CD4-positive, alpha-beta T cell treated with Interleukin-6 for 4 hours (primary cell): ENCODE results near the gene PBX3.
"Not testable (repeated sequence)": the region's sequence is repeated elsewhere in the genome, so short reads cannot be mapped to it uniquely, and the experiment has no call there.

ENCODE experiments used
- DNase-seq: peaks from one replicate; pipeline ENCODE4 v3.0.0-alpha.2; 2020; ENCODE audit warnings: mixed read lengths

The PBX3 gene

GRCh38 chr9:125778538-125779219, 31.5 kb downstream of the PBX3 start:
- DNase-seq, result not testable (repeated sequence)

GRCh38 chr9:125779220-125779565, 32.0 kb downstream of the PBX3 start:
- not testable (repeated sequence) for DNase-seq

DNA sequence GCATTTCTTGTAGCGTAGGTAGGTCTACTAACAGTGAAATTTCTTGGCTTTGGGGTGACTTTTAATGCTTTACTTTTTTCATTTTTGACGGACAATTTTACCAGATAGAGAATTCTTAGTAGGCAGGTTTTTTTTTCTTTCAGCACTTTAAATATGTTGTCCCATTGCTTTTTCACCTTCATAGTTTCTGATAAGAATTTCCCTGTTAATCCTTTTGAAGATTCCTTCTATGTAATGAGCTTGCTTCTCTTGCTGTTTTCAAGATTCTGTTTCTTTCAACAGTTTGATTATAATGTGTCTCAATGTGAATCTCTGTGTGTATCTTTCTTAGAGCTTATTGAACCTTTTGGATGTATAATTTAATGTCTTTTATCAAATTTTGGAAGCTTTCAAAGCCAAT, 35.5 kb downstream of the PBX3 start:
- DNase-seq, result no peak

DNA sequence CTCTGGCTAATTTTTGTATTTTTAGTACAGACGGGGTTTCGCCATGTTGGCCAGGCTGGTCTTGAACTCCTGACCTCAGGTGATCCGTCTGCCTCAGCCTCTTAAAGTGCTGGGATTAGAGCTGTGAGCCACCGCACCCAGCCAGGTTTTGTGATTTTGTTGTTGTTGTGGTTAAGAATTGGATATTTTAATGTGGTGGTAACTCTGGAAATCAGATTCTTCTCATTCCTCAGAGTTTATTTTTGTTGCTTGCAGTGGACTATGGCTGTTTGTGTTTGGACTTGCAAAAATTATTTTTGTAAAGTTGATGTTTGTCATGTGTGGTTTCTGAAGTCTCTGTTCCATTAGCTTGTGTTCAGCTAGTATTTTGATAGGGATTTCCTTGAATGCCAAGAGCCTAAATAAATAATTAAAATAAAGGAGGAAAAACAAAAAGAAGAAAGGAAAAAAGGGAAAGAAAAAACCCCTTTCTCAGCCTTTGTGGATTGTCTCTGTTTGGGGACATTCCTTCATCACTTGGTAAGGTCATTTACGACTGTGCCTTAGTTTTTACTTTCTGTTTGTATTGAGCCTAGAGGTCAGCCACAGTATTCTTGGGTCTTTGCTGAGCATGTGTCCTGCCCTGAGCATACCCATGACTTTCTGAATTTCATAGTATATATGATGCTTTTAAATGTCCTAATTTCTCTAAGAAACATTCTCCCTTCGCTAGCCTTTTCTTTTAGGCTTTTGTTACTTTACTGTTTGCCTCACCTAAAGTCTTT, 37.3 kb downstream of the PBX3 start:
- no peak for DNase-seq

DNA sequence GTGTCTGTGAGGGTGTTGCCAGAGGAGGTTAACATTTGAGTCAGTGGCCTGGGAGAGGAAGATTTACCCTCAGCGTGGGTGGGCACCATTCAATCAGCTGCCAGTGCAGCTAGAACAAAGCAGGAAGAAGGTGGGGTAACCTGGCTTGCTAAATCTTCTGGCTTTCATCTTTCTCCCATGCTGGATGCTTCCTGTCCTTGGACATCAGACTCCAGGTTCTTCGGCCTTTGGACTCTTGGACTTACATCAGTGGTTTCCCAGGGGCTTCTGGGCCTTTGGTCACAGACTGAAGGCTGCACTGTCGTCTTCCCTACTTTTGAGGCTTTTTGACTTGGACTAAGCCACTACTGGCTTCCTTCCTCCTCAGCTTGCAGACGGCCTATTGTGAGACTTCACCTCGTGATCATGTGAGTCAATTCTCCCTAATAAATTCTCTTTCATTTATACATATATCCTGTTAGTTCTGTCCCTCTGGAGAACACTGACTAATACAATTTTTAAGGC, 38.1 kb downstream of the PBX3 start:
- DNase-seq, result peak; percentile 3

- no peak for DNase-seq
These were observed 40.5 kb downstream of the PBX3 start for GRCh38 chr9:125787715-125788114.

GRCh38 chr9:125789196-125789595, 42.0 kb downstream of the PBX3 start:
- no peak for DNase-seq

- DNase-seq, result no peak
These were observed 47.5 kb downstream of the PBX3 start for GRCh38 chr9:125794708-125795107.

DNA sequence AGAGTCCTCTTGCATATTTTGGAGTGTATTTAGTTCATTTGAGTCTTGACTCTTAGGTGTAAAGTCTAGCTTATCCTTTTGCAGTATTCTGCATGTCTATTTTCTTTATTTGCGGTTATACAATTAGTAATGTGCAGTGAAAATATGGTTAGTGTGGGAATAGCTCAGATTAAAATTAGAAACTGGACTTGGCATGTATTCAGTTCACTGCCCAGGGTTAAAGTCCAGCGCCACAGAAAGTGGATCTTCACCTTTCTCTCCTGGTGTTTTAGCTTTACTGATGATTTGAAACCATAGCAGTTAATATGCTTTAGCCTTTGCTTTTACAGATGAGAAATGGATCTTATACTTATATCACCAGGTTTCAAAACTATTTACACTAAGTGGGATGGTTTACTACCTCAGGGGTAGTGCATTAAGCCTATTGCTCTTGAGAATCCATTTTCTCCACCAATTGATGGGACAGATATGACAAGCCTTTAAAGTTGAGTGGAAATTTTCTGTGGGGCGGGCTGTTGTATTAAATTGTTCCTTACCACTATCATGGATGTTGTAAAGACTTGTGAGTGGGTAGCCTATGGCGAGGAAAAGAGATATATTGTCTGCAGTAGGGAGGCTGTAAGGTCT, 48.9 kb downstream of the PBX3 start:
- no peak for DNase-seq

GRCh38 chr9:125797930-125798329, 50.8 kb downstream of the PBX3 start:
- no peak for DNase-seq

GRCh38 chr9:125803526-125803925, 56.4 kb downstream of the PBX3 start:
- DNase-seq, result no peak

DNA sequence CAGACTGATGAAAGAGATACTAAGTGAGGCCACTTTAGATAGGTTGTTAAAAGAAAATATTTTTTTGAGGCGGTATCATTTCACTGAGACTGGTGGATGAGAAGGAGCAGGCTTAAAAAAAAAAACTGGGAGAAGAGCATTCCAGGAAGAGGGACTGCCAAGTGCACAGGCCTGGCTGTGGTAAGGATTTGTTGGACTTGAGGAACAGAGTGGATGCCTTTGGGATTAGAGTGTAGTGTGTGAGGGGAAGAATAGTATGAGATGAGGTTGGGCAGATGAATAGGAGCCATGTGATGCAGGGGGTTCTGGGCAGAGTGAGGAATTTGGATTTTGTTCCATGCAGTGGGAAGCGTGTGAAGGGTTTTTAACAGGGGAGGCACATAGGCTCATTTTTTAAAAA, 57.9 kb downstream of the PBX3 start:
- no peak for DNase-seq

DNA sequence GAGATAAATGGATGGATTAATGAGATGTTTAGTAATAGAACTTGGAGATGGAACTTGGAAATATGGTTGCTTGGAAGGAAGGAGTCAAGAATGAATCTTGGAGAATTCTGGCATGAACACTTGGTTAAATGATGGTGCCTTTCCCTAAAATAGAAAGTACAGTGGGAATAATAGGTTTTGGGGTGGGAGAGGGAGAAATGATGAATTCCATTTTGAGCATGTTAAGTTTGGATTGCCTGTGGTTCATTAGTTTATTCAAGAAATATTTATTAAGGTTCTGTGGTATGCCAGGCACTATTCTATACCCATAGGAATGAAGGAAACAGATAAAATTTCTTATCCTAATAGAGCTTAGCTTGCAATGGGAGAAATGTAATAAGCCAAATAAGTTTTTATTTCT, 58.4 kb downstream of the PBX3 start:
- no peak for DNase-seq

GRCh38 chr9:125807079-125807478, 59.9 kb downstream of the PBX3 start:
- no peak for DNase-seq

- no peak for DNase-seq
These were observed 63.0 kb downstream of the PBX3 start for GRCh38 chr9:125810161-125810560.

DNA sequence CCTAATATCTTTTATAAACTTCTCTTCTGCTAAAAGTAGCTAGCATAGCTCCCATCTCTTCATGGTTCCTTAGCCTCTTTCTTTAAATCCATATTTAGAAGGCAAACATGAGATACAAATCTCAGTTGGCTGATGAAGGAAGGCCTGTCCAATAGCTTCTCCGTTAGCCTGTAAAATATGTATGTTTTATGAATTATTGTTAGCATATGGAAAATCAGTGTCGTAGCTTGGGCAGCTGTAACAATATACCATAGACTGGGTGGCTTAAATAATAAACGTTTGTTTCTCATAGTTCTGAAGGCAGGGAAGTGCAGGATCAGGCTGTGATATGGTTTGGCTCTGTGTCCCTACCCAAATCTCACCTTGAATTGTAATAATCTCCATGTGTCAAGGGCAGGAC, 63.8 kb downstream of the PBX3 start:
- no peak for DNase-seq

DNA sequence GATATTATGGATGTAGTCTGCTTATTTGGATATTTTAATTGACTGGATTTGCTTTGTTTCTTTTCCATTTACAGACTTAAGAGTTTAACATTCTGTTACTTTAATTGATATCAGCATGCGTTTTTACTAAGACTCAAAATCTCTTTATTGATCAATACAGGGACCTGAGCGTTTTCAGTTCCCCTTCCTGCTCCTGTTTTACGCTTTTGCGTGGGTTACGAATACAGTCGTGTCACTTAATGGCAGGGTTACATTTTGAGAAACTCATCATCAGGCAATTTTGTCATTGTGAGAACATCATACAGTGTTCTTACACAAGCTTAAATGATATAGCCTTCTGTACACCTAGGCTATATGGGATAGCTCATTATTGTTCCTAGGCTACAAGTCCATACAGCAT, 65.2 kb downstream of the PBX3 start:
- no peak for DNase-seq

DNA sequence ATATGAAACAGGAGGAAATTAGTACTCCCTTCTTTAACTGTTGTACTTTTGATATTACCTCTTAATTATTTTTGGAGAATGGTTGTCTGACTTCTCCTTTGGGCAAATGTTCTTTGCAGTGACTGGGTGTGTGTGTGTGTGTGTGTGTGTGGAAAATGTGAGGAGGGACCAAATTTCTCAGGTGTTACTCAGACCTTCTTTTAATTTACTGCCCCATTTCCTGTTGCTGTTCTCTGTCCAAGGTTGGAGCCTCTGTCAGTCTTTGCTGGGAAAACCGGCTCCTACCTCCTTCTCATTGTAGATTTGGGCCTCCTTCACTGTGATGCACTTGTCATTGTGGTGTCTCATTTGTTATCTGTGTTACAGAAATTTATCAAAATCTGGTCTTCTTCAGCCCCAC, 68.4 kb downstream of the PBX3 start:
- no peak for DNase-seq

DNA sequence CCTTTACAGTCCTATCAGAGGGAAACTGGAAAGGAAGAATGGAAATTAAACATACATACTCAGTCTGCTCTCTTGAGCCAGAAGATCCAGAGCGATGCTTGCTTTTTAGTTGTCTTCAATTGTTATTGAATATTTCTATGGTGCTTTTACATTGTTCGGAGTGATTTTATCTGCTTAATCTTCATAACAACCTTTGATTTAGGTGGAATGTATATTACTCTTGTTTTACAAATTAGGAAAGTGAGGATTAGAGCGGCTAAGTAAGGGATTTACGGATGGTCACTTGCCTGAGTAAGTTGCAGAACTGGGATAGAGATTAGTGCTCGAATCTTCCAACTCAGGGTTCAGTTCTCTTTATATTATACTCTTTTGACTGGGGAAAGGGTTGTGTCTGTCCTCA, 69.1 kb downstream of the PBX3 start:
- no peak for DNase-seq

DNA sequence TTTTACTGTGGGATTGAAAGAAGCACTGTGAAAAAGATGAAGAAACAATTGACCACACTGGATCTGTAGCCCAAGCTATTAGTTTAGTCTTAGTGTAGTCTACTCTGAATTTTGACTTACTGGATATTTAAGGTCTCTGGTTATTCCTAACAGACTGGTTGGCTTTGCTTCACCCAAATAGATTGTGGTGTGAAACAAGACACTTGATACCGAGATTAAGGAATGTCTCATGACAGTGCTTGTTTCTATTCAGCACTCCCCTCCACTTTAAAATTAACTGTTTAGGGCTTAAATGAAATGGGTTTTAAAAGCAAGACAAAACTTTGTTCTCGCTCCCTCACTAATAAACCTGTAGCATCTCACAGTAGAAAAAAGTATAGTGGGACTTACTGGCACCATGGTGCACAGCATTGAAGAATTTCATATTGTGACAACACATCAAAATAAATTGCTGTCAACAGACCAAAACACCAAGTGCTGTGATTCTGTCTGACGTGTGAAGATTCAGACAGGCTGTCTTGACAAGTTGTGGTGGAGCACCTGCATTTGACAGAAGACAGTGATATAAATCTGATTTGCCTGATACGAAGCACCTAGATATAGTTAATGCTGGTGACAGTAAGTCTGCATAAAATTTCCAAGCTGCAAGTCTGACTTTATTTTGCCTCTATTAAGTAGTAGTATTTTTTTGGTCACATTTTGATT, 73.1 kb downstream of the PBX3 start:
- DNase-seq, result no peak

DNA sequence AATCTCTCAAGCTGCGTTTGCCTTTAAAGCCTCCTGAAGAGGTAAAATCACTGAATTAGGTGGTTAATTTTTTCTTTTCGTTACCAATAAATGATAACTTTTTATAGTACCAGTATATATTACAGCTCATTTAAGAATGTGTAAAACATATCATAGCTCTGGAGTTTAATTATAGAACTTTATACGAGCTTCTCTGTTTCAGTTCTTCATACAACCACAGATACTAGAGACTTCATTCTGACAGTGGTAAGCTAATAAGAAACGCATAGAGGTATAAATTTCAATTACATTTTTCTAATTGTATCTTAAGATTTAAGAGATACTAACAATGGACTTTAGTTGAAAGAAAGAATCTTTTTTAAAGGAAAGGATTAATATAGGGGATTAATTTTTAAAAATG, 73.9 kb downstream of the PBX3 start:
- no peak for DNase-seq

GRCh38 chr9:125822160-125822559, 75.0 kb downstream of the PBX3 start:
- DNase-seq, result no peak

DNA sequence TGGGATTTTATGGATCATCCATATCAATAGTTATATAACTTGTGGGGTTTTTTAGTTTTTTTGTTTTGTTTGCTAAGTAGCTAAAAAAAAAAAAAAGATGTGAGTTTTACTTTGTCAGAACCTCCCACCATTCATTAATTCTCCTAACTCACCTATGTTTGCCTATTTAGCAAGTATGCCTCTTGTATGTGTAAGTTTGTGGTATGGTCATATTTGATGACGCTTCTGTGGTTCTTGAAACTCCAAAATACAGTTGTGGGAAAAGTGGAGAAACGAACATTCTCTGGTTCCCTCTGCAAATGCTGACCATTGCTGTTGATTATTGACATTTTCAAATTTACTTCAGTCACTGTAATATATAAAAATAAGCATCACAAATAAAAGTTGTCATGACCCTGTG, 75.7 kb downstream of the PBX3 start:
- DNase-seq, result no peak
